K562 (cell line): ENCODE measurements around the gene MDN1. TPM values are rescaled to one million over a fixed set of nuclear protein-coding genes. Genes with fewer than 3 reads are reported as not detected.

Experiments
- EP400 ChIP-seq: fragments of 450-650 bp; IDR thresholded peaks from 2 replicates; pipeline ENCODE4 v1.6.1; 2017; ENCODE audit warnings: antibody characterized with exemption, mild to moderate bottlenecking, moderate library complexity
- FOSL1 ChIP-seq: fragments of 200-800 bp; sonication (Bioruptor generic); conservative IDR thresholded peaks from 2 replicates; pipeline ENCODE4 v1.6.1; 2016; ENCODE audit warnings: missing genetic modification characterization, missing compliant biosample characterization
- FOXK2 ChIP-seq, 2 experiments: fragments of 450-650 bp; IDR thresholded peaks in 1 of 2; conservative IDR thresholded peaks in 1 of 2; 2 replicates each; pipeline ENCODE4 v1.6.1; 2016; ENCODE audit warnings: low read depth in 2 of 2, mild to moderate bottlenecking in 1 of 2
- GABPA ChIP-seq: fragments of 200-800 bp; sonication (Bioruptor generic); conservative IDR thresholded peaks from 2 replicates; pipeline ENCODE4 v1.6.1; 2016; ENCODE audit warnings: low read depth, missing genetic modification characterization, missing compliant biosample characterization
- GABPB1 ChIP-seq: sonication (generic); formaldehyde crosslinking; IDR thresholded peaks from 2 replicates; pipeline ENCODE4 v1.8.0; 2022; ENCODE audit warnings: mild to moderate bottlenecking, missing genetic modification reagents
- HLTF ChIP-seq: fragments of 450-650 bp; IDR thresholded peaks from 2 replicates; pipeline ENCODE4 v1.6.1; 2016
- KDM1A ChIP-seq, 2 experiments: fragments of 450-650 bp; IDR thresholded peaks; 2 replicates each; pipeline ENCODE4 v1.6.1; 2016; ENCODE audit warnings: mild to moderate bottlenecking in 2 of 2
- KDM4B ChIP-seq, 2 experiments: fragments of 450-650 bp in 1 of 2; sonication (generic) in 1 of 2; IDR thresholded peaks; 2 replicates each; pipeline ENCODE4 v1.6.1; 2016 to 2017; ENCODE audit warnings: borderline replicate concordance in 2 of 2, antibody characterized with exemption in 1 of 2, low read depth in 1 of 2, mild to moderate bottlenecking in 1 of 2
- NR4A1 ChIP-seq, 2 experiments: fragments of 250-450 bp in 1 of 2; fragments of 450-650 bp in 1 of 2; sonication (Bioruptor Pico) in 1 of 2; IDR thresholded peaks; 2 replicates each; pipeline versions ENCODE4 v1.4.0 to v1.6.1; 2016 to 2020; ENCODE audit warnings: mild to moderate bottlenecking in 2 of 2, missing compliant biosample characterization in 1 of 2, missing genetic modification characterization in 1 of 2, moderate library complexity in 1 of 2
- RBBP5 ChIP-seq: fragments of 200-600 bp; sonication (generic); IDR thresholded peaks from 2 replicates; pipeline ENCODE4 v1.6.1; 2012; ENCODE audit warnings: borderline replicate concordance, mild to moderate bottlenecking, low read length, control low read depth, inconsistent platforms; ENCODE audit not compliant: insufficient read depth, poor library complexity, severe bottlenecking
- SLC30A9 ChIP-seq: fragments of 250-450 bp; sonication (Bioruptor Pico); IDR thresholded peaks from 2 replicates; pipeline ENCODE4 v1.8.0; 2022; ENCODE audit warnings: mild to moderate bottlenecking, moderate library complexity
- TAF1 ChIP-seq: IDR thresholded peaks from 2 replicates; pipeline ENCODE4 v1.6.1; 2011; ENCODE audit warnings: mild to moderate bottlenecking, low read length, moderate library complexity; ENCODE audit not compliant: insufficient read depth, control insufficient read depth, severe bottlenecking; ENCODE audit errors: extremely low read depth
- ZC3H11A ChIP-seq: IDR thresholded peaks from 2 replicates; pipeline ENCODE4 v1.6.1; 2012; ENCODE audit warnings: low read depth, low read length, improper control_type of control experiment
- ZNF561 ChIP-seq: fragments of 450-650 bp; formaldehyde crosslinking; conservative IDR thresholded peaks from 2 replicates; pipeline ENCODE4 v1.4.0; 2020; ENCODE audit warnings: mild to moderate bottlenecking, moderate library complexity
- polyA plus RNA-seq, 8 experiments: library from polyadenylated mRNA; depleted of rRNA in 4 of 8; stranded (reverse) in 5 of 8; unstranded in 3 of 8; fragments of >200 nt; fragmentation: Nextera tagmentation in 2 of 8; fragmentation: Illumina TruSeq in 1 of 8; extraction: Ambion mirVana in 2 of 8; extraction: Trizol in 1 of 8; gene quantifications; 2 replicates each; pipeline versions ENCODE4 v1.2.1 to v1.2.3, GENCODE V29; 2011 to 2014; ENCODE audit warnings: inconsistent platforms in 1 of 8, missing spikeins in 1 of 8
- total RNA-seq, 7 experiments: library from RNA; depleted of rRNA in 6 of 7; stranded (reverse); fragments of >200 nt in 6 of 7; fragmentation: Illumina TruSeq in 2 of 7; extraction: Trizol in 2 of 7; gene quantifications; 2 replicates each; pipeline versions ENCODE4 v1.2.1 to v1.2.3, GENCODE V29; 2011 to 2021; ENCODE audit warnings: low replicate concordance in 1 of 7
- TF ChIP-seq, protein P1 (sequence below): IDR thresholded peaks from 2 replicates; pipeline ENCODE4 v1.6.1; 2012; ENCODE audit warnings: low read depth, low read length, improper control_type of control experiment, borderline replicate concordance
- TF ChIP-seq, protein P2 (sequence below): sonication (generic); formaldehyde crosslinking; IDR thresholded peaks from 2 replicates; pipeline ENCODE4 v1.8.1; 2023; ENCODE audit warnings: missing genetic modification reagents, mild to moderate bottlenecking, borderline replicate concordance
- TF ChIP-seq, protein P3 (sequence below): sonication (generic); formaldehyde crosslinking; IDR thresholded peaks from 2 replicates; pipeline ENCODE4 v1.8.0; 2022; ENCODE audit warnings: missing genetic modification reagents, mild to moderate bottlenecking, borderline replicate concordance

The MDN1 gene
- total and polyA plus RNA-seq, 9 of the 15 experiments (the other 6 are each of a cell fraction or from before 2014, with no cell fraction given), result 25.6 to 93.6 (median 43.0) TPM

DNA sequence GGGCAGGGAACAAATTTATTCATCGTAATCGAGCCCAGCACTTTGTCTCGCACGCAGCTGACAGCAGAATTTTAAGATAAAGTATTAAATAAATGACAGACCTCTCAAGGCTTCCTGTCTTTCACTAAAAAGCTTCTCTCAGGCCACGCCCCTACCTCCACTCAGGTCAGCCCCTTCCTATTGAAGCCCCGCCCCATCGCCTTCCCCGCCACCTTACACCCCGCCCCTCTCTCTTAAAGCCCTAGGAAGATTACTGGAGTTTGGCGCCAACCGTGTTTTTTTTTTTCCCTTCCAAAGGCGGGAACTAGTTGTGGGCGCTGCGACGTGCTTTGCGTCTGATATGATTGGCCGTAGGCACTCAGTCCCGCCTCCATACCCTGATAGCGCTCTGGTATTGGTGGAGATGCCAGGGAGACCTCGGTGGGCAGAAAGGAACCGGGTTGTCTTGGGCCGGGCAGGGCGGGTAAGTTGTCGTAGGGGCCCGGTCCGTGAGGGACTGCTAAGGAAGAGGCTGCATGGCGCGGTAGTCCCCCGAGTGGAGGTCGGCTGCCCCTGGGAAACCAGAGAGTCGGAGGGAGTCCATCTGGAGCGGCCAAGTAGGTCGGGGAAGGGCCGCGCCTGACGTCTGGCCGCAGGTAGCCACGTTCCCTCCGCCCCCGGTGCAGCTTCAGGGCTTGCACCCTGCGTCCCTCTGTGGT lies 10.0 kb upstream of the MDN1 start, which contains the start of gene CASP8AP2 (continued):
- peak; percentile 71 to 72; a peak in 3 of 4 replicates for TF ChIP-seq FOXK2 (conservative IDR thresholded peaks at IDR 0.05 in 1 of 2, IDR thresholded peaks at IDR 0.05 in 1 of 2; ENCODE audit: low read depth in 2 of 2)
- TF ChIP-seq, protein P1, sequence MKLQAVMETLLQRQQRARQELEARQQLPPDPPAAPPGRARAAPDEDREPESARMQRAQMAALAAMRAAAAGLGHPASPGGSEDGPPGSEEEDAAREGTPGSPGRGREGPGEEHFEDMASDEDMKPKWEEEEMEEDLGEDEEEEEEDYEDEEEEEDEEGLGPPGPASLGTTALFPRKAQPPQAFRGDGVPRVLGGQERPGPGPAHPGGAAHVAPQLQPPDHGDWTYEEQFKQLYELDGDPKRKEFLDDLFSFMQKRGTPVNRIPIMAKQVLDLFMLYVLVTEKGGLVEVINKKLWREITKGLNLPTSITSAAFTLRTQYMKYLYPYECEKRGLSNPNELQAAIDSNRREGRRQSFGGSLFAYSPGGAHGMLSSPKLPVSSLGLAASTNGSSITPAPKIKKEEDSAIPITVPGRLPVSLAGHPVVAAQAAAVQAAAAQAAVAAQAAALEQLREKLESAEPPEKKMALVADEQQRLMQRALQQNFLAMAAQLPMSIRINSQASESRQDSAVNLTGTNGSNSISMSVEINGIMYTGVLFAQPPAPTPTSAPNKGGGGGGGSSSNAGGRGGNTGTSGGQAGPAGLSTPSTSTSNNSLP, result peak; percentile 77; the same call in 1 of the 2 replicates
- TF ChIP-seq ZC3H11A, result no peak
- no peak for TF ChIP-seq SLC30A9 (CRISPR knock-in tag)
- peak; percentile 69 for TF ChIP-seq GABPA
- peak; percentile 76 for TF ChIP-seq EP400
- TF ChIP-seq KDM1A (IDR thresholded peaks at IDR 0.05), result no peak
- 0 out of 2 replicates have a peak, but pooled peaks have one; percentile 66 for TF ChIP-seq NR4A1 (CRISPR knock-in tag; IDR thresholded peaks at IDR 0.05)
- no peak for TF ChIP-seq NR4A1 (tag; IDR thresholded peaks at IDR 0.05)
- peak; percentile 50 for TF ChIP-seq TAF1
- no peak for TF ChIP-seq ZNF561 (CRISPR knock-in tag)
- TF ChIP-seq, protein P2, sequence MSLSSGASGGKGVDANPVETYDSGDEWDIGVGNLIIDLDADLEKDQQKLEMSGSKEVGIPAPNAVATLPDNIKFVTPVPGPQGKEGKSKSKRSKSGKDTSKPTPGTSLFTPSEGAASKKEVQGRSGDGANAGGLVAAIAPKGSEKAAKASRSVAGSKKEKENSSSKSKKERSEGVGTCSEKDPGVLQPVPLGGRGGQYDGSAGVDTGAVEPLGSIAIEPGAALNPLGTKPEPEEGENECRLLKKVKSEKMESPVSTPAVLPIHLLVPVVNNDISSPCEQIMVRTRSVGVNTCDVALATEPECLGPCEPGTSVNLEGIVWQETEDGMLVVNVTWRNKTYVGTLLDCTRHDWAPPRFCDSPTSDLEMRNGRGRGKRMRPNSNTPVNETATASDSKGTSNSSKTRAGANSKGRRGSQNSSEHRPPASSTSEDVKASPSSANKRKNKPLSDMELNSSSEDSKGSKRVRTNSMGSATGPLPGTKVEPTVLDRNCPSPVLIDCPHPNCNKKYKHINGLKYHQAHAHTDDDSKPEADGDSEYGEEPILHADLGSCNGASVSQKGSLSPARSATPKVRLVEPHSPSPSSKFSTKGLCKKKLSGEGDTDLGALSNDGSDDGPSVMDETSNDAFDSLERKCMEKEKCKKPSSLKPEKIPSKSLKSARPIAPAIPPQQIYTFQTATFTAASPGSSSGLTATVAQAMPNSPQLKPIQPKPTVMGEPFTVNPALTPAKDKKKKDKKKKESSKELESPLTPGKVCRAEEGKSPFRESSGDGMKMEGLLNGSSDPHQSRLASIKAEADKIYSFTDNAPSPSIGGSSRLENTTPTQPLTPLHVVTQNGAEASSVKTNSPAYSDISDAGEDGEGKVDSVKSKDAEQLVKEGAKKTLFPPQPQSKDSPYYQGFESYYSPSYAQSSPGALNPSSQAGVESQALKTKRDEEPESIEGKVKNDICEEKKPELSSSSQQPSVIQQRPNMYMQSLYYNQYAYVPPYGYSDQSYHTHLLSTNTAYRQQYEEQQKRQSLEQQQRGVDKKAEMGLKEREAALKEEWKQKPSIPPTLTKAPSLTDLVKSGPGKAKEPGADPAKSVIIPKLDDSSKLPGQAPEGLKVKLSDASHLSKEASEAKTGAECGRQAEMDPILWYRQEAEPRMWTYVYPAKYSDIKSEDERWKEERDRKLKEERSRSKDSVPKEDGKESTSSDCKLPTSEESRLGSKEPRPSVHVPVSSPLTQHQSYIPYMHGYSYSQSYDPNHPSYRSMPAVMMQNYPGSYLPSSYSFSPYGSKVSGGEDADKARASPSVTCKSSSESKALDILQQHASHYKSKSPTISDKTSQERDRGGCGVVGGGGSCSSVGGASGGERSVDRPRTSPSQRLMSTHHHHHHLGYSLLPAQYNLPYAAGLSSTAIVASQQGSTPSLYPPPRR, result no peak
- TF ChIP-seq, protein P3, sequence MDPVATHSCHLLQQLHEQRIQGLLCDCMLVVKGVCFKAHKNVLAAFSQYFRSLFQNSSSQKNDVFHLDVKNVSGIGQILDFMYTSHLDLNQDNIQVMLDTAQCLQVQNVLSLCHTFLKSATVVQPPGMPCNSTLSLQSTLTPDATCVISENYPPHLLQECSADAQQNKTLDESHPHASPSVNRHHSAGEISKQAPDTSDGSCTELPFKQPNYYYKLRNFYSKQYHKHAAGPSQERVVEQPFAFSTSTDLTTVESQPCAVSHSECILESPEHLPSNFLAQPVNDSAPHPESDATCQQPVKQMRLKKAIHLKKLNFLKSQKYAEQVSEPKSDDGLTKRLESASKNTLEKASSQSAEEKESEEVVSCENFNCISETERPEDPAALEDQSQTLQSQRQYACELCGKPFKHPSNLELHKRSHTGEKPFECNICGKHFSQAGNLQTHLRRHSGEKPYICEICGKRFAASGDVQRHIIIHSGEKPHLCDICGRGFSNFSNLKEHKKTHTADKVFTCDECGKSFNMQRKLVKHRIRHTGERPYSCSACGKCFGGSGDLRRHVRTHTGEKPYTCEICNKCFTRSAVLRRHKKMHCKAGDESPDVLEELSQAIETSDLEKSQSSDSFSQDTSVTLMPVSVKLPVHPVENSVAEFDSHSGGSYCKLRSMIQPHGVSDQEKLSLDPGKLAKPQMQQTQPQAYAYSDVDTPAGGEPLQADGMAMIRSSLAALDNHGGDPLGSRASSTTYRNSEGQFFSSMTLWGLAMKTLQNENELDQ, result no peak
- peak; percentile 77 for TF ChIP-seq RBBP5
- no peak for TF ChIP-seq KDM4B (IDR thresholded peaks at IDR 0.05; ENCODE audit: borderline replicate concordance in 2 of 2, low read depth in 1 of 2)
- peak; percentile 20; the same call in 1 of the 2 replicates for TF ChIP-seq GABPB1 (CRISPR knock-in tag)
- no peak for TF ChIP-seq HLTF
- no peak for TF ChIP-seq FOSL1 (tag)
